Activated naive CD4-positive, alpha-beta T cell treated with anti-CD3 and anti-CD28 coated beads, Interleukin-2, amount 50 U/mL, for 24 hours (primary cell): ENCODE data around the gene MYH4.

Experiments
- H3K27ac Mint-ChIP-seq: one replicate; pipeline ENCODE4 v1.8.0; 2021; ENCODE audit warnings: mild to moderate bottlenecking, mixed read lengths
- H3K27me3 Mint-ChIP-seq: one replicate; pipeline ENCODE4 v1.8.0; 2021; ENCODE audit warnings: mixed read lengths
- H3K36me3 Mint-ChIP-seq: one replicate; pipeline ENCODE4 v1.8.0; 2021; ENCODE audit warnings: mixed read lengths
- H3K4me1 Mint-ChIP-seq: one replicate; pipeline ENCODE4 v1.8.0; 2021; ENCODE audit warnings: mixed read lengths
- H3K4me3 Mint-ChIP-seq: one replicate; pipeline ENCODE4 v1.8.0; 2021; ENCODE audit warnings: mild to moderate bottlenecking, mixed read lengths
- H3K9me3 Mint-ChIP-seq: one replicate; pipeline ENCODE4 v1.8.0; 2021; ENCODE audit warnings: mixed read lengths

MYH4 gene

DNA sequence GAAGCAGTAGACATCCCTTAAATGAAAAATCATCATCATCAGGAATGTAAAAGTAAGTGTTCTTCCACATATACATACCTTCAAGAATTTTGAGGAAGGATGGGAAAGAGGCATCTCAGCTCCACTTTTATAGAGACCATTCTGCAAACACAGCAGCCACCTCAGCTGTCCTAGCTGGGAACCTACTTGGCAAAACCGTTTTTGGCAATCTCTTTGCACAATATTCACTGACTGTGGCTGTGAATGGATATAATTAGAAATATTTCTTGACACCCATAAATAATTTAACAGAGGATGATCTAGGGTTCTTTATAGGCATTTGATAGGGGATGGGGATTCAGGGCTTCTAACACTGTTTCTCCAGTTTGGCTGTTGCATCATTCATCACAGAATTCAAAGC, at the start of gene MYH4:
Gene MYH4 (minus strand): TSS at position 101 of the 400 bp plus-strand sequence. CDS start 2,814 bp downstream, outside the sequence.
- Mint-ChIP-seq H3K36me3 (no peaks in the 10 kb centered on the region), H3K4me3 (no peak within 1 kb of the TSS), H3K27ac (no peak within 1 kb of the TSS), H3K4me1 (no peaks in the 10 kb centered on the region), H3K27me3 (peaks cover 1% of the 10 kb centered on the region), H3K9me3 (peaks cover 4% of the 10 kb centered on the region)

DNA sequence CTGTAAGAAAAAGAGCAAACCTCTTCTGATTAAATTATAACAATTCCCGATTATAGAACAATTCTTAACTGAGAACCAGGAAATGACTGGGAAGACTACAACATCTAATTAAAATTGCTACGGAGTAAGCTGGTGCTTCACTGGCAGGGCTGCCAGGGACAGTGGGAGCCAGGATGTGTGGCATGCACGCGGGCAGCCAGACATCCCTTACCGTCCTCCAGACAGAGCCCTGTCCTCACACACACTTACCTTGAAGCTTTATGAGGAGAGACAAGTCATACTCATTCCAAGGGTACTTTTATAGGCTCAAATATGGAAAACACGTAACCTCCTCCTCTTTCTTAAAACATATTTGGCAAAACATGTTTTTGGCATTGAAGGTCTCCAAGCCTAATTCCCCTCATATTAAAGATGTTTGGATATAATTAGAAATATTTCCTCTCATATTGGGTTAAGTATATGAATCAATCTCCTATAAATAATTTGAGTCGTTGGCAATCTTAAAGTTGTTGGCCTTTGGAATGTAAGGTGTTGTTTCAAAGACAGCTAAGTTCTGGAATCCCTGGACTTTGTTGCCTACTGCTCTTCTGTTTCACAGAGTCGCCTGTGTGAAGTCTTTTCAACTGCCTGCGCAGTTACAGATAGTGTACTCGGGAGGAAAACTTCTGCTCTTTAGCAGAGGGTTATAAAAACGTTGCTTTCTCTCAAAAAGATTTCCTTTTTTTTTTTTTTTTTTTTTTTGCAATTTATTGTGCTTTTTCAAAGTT, 49.1 kb upstream of the MYH4 start, which contains the start of gene MYH1:
Gene MYH1 (minus strand): TSS at position 272 of the 767 bp plus-strand sequence. CDS start 1,900 bp downstream, outside the sequence.
- no peak within 1 kb of the TSS for H3K27ac Mint-ChIP-seq
- no peak within 1 kb of the TSS for H3K4me3 Mint-ChIP-seq
- no peaks in the 10 kb centered on the region for H3K9me3 Mint-ChIP-seq
- no peaks in the 10 kb centered on the region for H3K4me1 Mint-ChIP-seq
- peaks cover 2% of the 10 kb centered on the region for H3K27me3 Mint-ChIP-seq
- no peaks in the 10 kb centered on the region for H3K36me3 Mint-ChIP-seq

- Mint-ChIP-seq H3K36me3 (no peaks in the 10 kb centered on the region), H3K4me1 (no peaks in the 10 kb centered on the region), H3K27ac (no peak overlapping the region), H3K27me3 (peaks cover 3% of the 10 kb centered on the region), H3K4me3 (no peak overlapping the region), H3K9me3 (no peaks in the 10 kb centered on the region)
Observed at GRCh38 chr17:10516638-10517037, 47.3 kb upstream of the MYH4 start.

DNA sequence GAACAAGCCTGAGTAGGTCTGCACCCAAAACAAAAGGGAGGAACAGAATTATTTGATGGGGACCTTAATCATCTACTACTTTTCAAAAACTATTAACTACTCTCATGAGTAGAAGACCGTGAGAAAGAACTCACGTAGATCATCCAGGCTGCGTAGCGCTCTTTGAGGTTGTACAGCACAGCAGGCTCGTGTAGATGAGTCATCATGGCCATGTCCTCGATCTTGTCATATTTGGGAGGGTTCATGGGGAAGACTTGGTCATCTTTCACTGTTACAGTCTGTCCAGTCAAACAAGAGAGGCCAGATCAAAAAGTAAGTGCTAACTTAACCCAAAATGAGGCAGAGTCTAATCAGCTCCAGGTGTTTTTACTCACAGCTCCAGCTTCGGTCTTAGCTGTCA, 46.7 kb upstream of the MYH4 start:
- Mint-ChIP-seq H3K27me3 (peaks cover 3% of the 10 kb centered on the region), H3K36me3 (no peaks in the 10 kb centered on the region), H3K27ac (no peak overlapping the region), H3K4me1 (no peaks in the 10 kb centered on the region), H3K4me3 (no peak overlapping the region), H3K9me3 (no peaks in the 10 kb centered on the region)

GRCh38 chr17:10513299-10514067, 44.1 kb upstream of the MYH4 start:
- Mint-ChIP-seq H3K27me3 (peaks cover 1% of the 10 kb centered on the region), H3K4me3 (no peak overlapping the region), H3K9me3 (no peaks in the 10 kb centered on the region), H3K36me3 (no peaks in the 10 kb centered on the region), H3K27ac (no peak overlapping the region), H3K4me1 (no peaks in the 10 kb centered on the region)

GRCh38 chr17:10512856-10513255, 43.5 kb upstream of the MYH4 start:
- H3K4me3 Mint-ChIP-seq, result no peak overlapping the region
- no peaks in the 10 kb centered on the region for H3K36me3 Mint-ChIP-seq
- H3K9me3 Mint-ChIP-seq, result no peaks in the 10 kb centered on the region
- no peak overlapping the region for H3K27ac Mint-ChIP-seq
- H3K4me1 Mint-ChIP-seq, result no peaks in the 10 kb centered on the region
- peaks cover 1% of the 10 kb centered on the region for H3K27me3 Mint-ChIP-seq

DNA sequence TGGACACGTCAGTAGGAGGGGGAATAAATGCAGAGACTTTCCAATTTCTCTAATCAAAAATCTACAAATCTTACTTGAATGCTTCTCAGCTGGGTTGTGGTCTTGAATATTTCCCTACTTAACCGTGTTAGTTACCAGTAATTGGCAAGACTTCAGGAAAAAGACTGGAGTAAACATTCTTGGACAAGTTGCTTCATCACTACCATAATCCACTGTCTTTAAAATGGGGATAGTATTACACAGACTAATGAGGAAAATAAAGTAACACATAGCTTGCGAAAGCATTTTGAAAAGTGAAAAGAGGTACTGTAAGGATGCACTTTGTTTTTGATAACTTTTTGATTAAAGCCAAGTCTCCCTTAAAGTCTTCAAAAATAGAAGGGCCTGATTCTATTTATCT, 30.6 kb upstream of the MYH4 start:
- H3K4me1 Mint-ChIP-seq, result no peaks in the 10 kb centered on the region
- H3K9me3 Mint-ChIP-seq, result no peaks in the 10 kb centered on the region
- no peaks in the 10 kb centered on the region for H3K36me3 Mint-ChIP-seq
- H3K27ac Mint-ChIP-seq, result no peak overlapping the region
- no peaks in the 10 kb centered on the region for H3K27me3 Mint-ChIP-seq
- no peak overlapping the region for H3K4me3 Mint-ChIP-seq

DNA sequence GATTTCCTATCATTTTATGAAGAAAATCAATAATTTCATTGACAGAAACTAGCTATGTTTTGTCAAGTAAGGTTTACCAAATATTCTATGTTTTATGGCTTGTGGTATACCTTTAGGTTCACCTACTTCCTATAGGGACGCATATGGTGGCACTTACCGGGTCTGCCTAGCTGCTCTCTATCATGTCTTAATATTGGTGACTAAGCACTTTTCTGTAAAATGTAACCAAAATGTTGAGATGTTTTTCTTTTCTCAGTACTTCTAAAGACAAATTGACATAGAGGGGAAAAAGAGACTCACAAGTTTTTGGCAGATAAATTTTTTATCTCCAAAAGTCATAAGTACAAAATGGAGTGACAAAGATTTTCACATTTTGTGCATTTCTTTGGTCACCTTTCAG, 22.6 kb upstream of the MYH4 start:
- Mint-ChIP-seq H3K27ac (no peak overlapping the region), H3K4me3 (no peak overlapping the region), H3K4me1 (no peaks in the 10 kb centered on the region), H3K9me3 (peaks cover 30% of the 10 kb centered on the region), H3K27me3 (peaks cover 4% of the 10 kb centered on the region), H3K36me3 (peaks cover 3% of the 10 kb centered on the region)

DNA sequence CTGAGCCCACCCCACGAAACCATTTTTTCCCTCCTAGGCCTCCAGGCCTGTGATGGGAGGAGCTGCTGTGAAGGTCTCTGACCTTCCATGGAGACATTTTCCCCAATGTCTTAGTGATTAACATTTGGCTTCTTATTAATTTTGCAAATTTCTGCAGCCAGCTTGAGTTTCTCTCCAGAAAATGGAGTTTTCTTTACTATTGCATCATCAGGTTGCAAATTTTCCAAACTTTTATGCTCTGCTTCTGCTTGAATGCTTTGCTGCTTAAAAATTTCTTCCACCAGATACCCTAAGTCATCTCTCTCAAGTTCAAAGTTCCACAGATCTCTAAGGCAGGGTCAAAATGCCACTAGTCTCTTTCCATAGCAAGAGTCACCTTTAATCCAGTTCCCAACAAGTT, 12.9 kb upstream of the MYH4 start:
- Mint-ChIP-seq H3K4me1 (no peaks in the 10 kb centered on the region), H3K9me3 (peaks cover 20% of the 10 kb centered on the region), H3K4me3 (no peak overlapping the region), H3K27me3 (no peaks in the 10 kb centered on the region), H3K36me3 (no peaks in the 10 kb centered on the region), H3K27ac (no peak overlapping the region)

DNA sequence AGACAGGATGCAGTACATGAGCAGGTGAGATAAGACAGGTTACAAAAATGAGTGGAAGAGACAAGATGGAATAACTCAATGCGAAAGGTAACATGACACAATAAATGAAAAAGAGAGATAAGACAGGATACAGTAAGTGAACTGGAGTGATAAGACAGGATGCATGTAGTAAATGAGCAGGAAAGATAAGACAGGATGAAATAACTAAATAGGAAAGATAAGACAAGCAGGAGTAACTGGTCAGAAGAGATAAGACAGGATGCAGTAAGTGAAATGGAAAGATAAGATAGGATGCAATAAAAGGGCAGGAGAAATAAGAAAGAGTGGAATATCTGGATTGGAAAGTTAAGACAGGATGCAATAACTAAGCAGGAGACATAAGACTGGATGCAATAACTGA, 8.3 kb upstream of the MYH4 start:
- H3K36me3 Mint-ChIP-seq, result no peaks in the 10 kb centered on the region
- H3K4me3 Mint-ChIP-seq, result no peak overlapping the region
- no peaks in the 10 kb centered on the region for H3K27me3 Mint-ChIP-seq
- no peaks in the 10 kb centered on the region for H3K4me1 Mint-ChIP-seq
- no peak overlapping the region for H3K27ac Mint-ChIP-seq
- H3K9me3 Mint-ChIP-seq, result no peaks in the 10 kb centered on the region

DNA sequence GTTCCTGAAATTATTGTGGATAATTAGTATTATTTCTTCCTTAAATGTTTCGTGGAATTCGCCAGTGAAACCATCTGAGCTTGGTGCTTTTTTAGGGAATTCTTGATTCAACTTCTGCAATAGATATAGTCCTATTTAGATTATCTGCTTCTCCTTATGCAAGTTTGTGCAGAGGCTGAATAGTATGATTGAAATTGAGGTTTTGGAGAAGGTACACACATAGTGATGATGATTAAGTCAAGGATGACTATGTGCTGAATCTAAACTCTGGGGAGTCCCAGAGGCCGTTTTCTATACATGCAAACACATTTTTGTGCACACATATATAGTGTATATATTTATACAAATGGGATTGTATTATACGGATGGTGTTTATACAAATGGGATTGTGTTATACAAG, 5.2 kb upstream of the MYH4 start:
- Mint-ChIP-seq H3K4me3 (no peak overlapping the region), H3K27ac (no peak overlapping the region), H3K4me1 (no peaks in the 10 kb centered on the region), H3K36me3 (no peaks in the 10 kb centered on the region), H3K9me3 (no peaks in the 10 kb centered on the region), H3K27me3 (no peaks in the 10 kb centered on the region)

DNA sequence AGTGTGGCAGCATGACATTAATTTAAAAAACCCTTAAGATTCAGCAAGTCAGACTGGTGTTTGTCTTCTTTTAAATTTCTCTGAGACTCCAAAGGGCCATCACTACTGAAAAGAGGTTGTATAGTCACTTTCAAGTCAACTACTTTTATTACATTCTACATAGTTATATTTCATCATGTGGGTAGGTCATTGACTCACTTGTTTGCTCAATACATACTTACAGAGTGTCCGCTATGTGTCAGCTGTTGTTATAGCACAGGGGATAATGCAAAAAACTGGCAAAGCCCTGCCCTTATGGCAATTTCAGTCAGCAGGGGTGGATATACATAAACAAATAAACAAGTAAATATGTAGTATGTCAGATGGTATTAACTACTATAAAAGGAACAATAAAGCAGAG, 2.5 kb upstream of the MYH4 start:
- Mint-ChIP-seq H3K4me3 (no peak overlapping the region), H3K27ac (no peak overlapping the region), H3K9me3 (no peaks in the 10 kb centered on the region)

GRCh38 chr17:10463402-10463801, 6.0 kb downstream of the MYH4 start:
- Mint-ChIP-seq H3K9me3 (peaks cover 9% of the 10 kb centered on the region), H3K4me3 (no peak overlapping the region), H3K36me3 (no peaks in the 10 kb centered on the region), H3K4me1 (no peaks in the 10 kb centered on the region), H3K27ac (no peak overlapping the region), H3K27me3 (peaks cover 9% of the 10 kb centered on the region)

More for the DNA sequence above, 2.5 kb upstream of the MYH4 start:
- no peaks in the 10 kb centered on the region for H3K27me3 Mint-ChIP-seq
- no peaks in the 10 kb centered on the region for H3K4me1 Mint-ChIP-seq
- H3K36me3 Mint-ChIP-seq, result no peaks in the 10 kb centered on the region

DNA sequence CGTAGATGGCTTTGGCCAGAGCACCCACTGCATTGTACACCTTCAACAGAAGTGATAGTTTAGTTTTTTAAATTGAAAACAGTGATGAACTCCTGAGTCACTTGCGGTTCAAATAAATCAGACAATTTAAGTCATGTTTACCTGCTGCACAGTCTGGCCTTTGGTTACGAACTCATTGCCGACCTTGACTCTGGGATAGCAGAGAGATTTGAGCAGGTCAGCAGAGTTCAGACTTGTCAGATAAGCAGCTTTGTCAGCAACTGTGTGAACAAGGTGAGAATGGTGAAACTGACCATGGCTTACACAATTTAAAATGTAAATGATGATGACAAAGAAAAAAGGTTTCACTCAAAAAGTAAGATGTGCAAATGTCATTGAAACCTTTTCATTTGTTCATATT, 9.3 kb downstream of the MYH4 start:
- H3K4me3 Mint-ChIP-seq, result no peak overlapping the region
- H3K4me1 Mint-ChIP-seq, result no peaks in the 10 kb centered on the region
- H3K27me3 Mint-ChIP-seq, result peaks cover 9% of the 10 kb centered on the region
- H3K36me3 Mint-ChIP-seq, result no peaks in the 10 kb centered on the region
- H3K9me3 Mint-ChIP-seq, result peaks cover 9% of the 10 kb centered on the region
- H3K27ac Mint-ChIP-seq, result no peak overlapping the region

- Mint-ChIP-seq H3K27ac (no peak overlapping the region), H3K36me3 (no peaks in the 10 kb centered on the region), H3K4me1 (no peaks in the 10 kb centered on the region), H3K4me3 (no peak overlapping the region), H3K9me3 (no peaks in the 10 kb centered on the region), H3K27me3 (peaks cover 5% of the 10 kb centered on the region)
Observed at GRCh38 chr17:10458701-10459100, 10.7 kb downstream of the MYH4 start.

GRCh38 chr17:10457952-10458351, 11.4 kb downstream of the MYH4 start:
- Mint-ChIP-seq H3K4me1 (no peaks in the 10 kb centered on the region), H3K9me3 (no peaks in the 10 kb centered on the region), H3K4me3 (no peak overlapping the region), H3K27ac (no peak overlapping the region), H3K36me3 (no peaks in the 10 kb centered on the region), H3K27me3 (peaks cover 5% of the 10 kb centered on the region)
